ENCODE data around the gene UTP25.

UTP25 gene

DNA sequence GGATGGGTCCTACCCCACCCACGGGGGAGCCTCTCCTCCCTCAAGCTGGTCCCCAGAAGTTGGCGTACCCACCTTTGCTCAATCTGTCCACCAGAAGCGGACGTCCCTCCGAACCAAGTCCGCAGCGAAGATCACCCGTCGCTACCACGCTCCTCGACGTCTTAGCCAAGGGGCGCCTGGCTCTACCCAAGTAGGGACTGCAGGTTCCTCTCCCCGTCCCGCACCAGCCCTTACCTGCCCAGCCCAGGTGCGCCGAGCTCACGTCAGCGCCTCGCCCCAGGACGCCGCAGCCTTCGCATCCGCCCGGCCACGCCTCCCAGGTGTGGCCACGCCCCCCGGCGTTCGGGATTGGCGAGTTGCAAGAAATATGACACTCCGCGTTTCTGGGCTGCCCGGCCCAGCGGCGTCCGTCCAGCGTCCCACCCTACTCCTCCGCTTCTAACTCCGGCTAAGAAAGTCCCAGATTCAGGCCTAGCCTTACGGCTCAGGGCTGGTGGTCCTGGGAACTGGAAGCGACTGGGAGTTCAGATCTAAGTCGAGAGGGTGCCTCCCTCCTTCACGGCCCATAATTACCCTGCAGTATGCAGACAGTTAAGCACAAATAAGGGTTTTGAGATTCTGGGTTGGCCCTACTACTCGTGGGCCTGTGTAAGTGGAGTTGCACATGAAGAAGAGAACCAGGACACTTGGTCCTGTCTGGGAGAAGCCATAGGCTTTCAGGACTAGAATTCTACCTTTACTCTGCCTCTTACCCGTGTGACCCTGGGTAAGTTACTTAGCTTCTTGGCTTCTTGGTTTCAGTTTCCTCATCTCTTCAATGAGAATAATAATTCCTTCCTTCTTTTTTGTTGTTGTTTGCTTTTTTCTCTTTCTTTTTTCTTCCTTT, 21.7 kb upstream of the UTP25 start, which contains the start of gene IRF6:
Gene IRF6 (minus strand): TSS at position 268 of the 886 bp plus-strand sequence. CDS start 4,729 bp downstream, outside the sequence.
- DNase-seq = no peak

DNA sequence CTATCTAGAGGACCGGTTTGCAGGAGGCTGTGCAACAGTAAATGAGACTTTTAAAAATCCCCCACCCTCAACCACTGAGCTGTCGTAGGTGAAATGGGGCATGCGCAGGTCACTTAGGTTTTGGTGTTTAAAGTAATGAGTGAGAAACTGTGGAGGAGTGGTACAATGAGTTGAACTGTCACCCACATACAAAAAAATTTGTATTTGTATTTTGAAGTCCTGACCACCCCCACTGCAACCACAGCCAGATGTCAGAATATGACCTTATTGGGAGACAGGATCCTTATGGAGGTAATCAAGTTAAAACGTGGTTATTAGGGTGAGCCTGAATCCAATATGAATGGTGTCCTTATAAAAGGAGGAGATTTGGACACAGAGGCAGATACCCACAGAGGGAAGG, 20.3 kb upstream of the UTP25 start:
- no peak for DNase-seq

DNA sequence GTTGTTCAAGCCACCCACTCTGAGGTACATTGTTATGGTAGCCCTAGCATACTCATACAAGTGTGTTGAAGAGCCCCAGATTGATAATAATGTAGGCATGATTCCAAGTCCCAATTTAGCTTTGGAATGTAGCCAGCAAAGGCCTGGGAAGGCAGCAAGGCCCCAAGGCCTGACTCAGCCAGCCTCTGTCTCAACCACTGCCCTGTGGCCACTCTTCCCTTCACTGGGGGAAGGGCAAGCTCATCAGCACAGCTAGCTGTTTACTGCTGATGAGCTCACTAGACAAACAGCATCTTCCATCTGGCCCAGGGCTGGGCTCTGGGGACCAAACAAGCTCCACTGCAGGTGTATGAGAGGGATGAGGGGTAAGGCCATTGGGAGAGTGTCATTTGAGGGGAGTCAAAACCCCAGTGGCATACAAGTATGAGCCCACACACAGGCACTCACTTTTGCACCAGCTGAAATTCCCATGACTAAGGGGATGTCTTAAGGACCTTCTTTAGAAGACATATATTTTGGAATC, 19.7 kb upstream of the UTP25 start:
- DNase-seq = no peak

DNA sequence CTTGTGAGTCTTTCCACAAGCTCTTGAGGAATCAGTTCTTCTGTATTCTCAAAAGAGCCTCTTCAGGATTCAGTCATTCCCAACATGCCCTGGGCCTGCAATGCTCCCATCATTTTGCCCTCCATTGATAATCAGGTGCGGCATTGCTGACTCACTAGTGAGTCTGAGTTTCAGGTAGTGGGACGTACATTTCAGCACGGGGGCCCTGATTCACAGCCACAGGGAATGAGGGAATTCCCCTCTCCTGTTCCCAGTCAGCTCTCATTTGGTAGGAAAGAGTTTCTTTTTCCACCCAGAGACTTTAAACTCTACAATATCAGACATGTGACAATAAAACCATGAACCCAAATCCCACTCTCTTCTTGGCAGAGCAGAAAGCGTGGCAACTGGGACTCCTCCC, 18.2 kb upstream of the UTP25 start:
- no peak for DNase-seq

DNA sequence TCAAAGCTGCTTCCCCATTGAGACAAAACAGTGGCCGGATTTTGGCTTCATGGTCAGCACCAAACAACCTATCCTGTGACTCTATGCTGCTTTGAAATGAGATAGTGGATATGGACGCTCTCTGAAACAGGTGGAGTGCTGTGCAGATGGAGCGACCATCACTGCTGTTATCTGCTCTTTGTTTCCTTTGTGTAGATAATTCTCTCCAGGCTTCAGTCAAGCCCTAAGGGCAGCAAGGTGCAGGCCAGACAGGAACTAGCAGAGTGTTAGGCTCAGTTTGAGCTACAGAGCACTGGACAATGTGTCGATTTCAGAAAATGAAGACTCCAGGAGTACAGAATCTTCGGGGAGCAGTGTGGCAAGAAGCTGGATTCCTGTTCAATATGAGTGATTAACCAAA, 17.0 kb upstream of the UTP25 start:
- no peak for DNase-seq

DNA sequence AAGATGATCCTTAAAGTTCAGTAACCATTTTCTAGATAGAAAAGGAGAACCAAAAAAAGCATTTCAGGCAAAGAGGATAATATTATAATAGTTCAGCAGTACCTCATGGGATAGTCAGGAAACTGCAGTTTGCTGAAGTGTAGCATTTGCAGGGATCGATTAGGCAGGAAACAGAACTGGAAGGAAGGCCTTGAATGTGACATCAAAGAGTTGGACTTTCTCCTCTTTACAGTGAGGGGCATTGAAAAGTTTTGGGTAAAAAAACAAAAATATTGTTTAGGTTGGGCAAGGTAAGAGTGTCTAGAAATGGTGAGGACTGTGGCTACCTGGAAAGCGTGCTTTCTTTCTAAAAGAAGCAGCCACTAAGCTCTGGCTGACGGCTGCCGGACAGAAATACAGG, 13.9 kb upstream of the UTP25 start:
- no peak for DNase-seq

DNA sequence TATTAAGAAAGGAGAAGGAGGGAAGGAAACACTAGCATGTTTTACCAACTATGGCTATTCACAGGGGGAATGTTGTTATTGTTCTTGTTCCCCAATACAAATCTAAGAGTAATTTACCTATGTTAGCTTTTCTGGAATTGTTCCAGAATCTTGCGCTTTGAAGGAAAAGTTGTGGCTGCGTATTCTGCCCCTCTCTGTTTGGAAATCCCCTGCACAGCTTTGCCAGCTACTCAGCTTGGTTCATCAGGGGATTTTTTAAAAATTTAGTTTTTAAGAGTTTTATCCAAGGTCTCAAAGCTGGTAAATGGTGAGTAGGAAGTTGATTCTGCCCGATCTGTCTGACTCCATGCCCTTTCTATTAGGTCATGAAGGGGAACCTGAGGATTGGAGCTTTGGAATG, 12.3 kb upstream of the UTP25 start:
- no peak for DNase-seq

DNA sequence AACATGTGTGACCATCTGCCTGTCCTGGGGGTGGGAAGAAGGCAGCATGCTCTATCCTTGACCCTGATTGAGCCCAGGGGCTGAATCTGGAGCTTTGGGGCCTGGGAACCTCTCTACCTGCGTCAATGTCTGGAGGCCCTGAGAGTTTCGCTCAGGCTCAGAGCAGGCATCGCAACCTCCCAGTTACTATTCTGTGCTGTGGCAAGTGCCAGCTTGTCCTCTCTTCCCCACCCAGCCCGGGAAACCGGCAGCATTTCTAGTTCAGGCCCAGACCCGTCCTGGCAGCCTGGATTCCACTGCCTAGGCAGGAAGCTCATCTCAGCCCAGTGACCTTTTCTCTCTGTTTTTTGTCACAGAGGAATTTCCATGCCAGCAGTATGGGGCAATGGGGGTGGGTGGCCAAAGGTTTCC, 11.8 kb upstream of the UTP25 start:
- DNase-seq = no peak

DNA sequence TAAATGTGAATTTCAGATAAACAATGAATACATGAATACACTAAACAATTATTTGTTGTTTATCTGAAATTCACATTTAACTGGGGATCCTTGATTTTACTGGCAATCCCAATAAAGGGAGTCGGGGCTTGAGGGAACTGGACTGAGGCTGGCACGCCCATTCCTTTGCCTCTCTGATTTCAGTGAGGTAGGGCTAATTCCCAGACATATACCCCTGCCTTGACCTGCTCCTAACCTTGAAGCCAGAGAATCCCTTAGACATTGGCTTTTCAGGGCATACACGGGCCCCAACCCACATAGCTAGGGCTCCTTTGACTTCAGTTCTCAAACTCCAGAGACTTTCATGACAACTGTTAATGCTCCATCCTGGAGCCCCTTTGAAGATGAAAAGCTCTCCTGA, 10.8 kb upstream of the UTP25 start:
- no peak for DNase-seq

DNA sequence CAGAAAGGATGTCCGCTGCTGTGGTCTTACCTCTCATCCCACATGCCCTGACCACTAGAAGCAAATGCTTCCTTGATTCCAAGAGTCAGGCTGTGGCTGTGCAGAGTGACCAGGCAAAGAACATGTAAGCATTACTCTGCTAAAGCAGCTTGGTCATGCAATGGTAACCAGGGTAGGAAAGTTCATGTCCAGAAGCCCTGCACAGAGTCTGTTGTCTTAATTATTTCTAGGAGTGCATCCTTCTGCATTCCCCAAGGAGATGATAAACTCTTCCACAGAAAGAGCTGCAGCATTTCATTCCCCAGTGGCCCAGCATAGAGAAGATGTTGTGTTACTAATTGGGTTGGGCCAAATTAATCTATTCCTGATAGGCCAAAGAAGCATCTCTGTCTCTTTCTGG, 10.1 kb upstream of the UTP25 start:
- DNase-seq = no peak

DNA sequence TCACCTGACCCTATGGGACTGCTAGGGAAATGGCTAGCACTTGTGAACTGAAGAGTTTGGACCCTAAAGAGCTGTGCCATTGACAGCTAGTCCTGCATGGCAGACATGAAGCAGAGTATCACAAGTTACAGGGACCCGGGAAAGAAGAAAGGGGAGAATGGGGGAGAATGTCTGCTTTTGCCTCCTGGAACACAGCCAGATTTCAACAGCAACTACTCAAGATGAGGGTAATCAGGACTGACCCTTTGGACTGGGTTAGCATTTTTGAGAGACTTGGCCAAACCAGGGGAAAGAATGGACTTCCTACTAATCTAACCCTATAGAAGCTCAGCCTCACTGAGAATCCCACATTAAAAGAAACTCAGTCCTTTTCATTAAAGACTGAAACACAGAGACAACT, 8.7 kb upstream of the UTP25 start:
- no peak for DNase-seq

DNA sequence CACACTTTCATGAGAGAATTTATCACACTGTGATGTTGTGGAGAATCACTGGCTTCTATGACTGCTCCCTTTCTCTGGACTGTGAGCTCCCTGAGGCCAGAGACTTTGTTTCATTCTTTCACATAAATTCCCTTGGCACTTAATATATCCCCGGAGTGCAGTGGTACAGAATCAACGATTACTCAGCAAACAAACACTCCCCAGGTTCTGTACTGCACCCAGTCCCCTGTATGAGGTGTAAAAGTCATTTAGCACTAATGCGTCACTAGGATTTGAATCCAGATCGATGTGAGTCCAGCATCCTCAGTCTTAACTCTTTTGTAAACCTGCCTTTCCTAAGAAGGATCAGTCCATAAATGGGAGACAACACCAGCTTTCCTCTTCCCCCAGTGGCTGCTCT, 6.8 kb upstream of the UTP25 start:
- DNase-seq = no peak

DNA sequence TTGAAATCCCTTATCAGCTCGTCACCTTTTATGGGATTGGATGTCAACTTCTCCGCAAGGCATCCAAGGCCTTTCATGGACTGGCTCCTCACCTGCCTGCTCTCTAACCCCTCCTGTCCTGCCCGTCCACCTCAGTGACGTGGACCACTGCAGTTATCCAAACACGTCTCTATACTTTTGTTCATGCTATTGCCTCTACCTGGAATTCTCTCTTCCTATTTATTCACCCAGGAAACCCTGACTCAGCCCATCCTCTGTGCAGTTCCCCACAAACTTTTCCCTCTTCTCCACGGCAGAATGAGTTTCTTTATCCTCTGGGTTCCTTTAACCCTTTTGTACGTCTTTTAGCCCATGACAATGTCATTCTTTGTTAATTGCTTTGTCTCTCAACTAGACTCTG, 5.1 kb upstream of the UTP25 start:
- DNase-seq = no peak

DNA sequence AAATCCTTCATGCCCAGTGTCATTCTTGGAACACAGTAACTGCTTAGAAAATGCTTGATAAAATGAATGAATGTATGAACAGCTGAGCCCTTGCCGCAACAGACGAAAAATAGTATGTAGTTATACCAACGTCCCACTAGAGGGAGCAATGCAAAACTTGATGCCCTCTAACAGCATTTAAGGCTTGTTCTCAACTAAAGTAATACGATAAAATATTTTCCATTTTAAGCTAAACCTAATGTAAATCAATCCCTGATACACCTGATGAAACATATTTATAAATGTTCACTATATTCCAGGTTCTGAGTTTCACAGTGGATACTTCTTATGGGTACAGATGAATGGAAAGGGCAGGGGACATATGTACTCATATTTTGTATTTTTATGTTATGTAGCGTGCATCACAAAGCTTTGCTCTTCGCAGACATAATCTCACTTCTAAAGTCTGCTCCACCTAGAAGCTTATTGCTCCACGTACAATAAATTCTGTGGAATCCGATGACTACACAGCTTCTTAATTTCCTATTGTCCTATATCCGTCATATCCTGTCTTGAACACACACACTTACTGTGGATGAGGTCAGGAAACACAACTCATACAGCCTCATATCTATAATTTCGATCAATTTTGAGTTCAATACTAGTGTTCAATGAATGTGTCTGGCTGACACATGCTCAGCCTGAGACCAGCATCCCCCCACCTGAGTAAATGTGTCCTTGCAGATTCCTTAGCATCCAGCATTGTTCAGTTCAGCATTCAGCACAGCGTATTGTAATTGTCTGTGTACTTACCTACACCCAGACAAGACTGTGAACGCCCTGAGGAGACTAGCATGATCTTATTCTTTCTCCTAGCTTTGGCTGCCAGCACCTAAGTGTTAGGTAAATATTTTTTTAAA, 4.4 kb upstream of the UTP25 start:
- DNase-seq = peak; percentile 12

DNA sequence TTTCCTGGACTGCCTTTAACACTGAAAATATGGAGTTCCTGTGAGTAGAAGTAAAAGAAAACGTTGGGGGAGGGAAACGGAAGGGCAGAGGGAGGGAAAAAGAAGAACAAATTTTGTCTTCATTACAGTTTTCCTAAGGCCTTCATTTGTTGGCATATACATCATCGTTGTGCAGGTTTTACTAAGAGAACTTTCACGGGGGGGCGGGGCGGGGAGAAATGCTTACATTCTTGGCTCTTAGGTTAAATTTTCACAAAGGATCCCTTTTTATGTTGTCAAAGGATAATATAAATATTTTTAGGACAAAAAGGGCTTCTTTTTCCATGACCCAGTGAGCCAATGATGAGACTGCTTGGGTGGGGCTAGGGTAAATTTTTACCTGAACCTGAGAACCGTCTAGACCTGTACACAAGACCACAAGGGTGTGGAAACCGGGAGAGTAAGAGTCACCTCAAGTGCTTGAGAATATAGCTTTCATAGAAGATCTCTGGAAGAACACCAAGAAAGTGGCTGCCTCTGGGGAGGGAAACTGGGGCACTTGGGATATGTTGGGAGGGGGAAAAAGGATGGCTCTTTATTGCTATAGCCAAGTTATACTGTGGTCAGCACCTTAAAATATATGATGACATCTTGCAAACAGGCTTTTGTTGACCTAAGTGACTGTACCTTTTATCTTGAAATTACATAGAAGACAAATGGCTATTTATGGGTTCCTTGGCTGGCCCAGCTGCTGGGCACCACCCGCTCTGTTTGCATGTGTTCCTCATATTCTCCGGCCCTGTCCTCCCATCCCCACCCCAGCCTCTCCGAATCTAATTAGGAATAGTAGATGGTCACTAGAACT, 2.0 kb upstream of the UTP25 start:
- DNase-seq = no peak

DNA sequence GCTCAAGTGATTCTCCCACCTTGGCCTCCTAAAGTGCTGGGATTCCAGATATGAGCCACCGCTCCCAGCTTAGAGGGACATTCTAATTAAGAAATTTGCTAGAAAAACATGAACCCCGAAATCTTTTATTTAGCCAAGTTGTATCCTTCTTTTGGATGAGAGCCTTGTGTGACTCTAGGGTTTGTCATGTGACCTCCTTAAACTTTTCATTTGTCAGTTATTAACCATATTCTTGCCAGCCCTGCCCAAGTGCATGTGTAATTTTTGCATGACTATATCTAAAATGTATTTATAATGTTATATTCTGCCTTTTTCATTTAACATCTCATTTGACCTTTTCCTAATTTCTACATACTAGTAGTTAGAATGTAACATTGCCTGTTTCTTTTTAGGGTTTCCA, 1.9 kb downstream of the UTP25 start:
- no peak for DNase-seq

DNA sequence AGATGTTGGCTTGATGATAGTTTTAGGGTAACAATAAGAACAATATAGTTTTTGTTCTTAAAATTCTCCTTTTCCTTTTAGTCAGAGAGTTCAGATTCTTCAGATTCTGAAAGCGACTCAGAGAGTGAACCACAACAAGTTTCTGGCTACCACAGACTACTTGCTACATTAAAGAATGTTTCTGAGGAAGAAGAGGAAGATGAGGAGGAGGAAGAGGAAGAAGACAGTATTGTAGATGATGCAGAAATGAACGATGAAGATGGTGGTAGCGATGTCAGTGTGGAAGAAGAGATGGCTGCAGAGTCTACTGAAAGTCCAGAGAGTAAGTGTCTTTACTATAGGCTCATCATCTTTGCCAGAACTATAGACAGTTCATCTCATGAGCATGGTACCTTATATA, 3.0 kb downstream of the UTP25 start:
- DNase-seq = no peak

DNA sequence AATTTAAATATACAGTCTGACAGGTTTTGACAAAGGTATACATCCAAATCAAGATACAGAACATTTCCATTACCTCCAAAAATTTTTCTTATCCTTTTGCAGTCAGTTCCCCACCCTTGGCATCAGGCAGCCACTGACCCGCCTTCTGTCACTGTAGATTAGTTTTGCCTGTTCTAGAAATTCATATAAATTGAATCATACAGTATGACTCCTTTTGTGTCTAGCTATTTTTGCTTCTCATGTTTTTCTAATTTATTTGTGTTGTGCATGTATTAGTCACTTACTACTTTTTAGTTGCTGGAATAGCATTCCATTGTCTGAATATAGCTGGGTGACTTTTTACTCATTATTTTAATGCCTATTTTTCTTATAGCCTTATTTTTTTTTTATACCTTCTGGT, 3.8 kb downstream of the UTP25 start:
- DNase-seq = no peak

DNA sequence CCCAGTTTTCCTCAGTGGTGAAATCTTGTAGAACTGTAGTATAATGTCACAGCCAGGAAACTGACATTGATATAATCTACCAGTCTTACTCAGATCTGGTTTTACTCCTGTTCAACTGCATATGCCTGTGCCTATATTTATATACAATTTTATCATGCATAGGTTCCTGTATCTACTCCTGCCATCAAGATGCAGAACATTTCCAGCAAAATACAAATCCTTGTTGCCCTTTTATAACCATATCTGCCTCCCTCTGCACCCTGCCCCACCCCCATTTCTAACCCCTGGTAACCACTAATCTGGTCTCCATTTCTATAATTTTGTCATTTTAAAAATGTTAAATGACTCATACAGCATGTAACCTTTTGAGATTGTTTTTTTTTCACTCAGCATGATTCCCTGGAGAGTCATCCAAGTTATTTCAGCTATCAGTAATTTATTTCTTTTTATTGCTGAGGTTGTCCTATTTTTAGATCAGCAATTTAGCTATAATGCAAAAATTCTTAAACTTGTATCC, 8.1 kb downstream of the UTP25 start:
- no peak for DNase-seq

DNA sequence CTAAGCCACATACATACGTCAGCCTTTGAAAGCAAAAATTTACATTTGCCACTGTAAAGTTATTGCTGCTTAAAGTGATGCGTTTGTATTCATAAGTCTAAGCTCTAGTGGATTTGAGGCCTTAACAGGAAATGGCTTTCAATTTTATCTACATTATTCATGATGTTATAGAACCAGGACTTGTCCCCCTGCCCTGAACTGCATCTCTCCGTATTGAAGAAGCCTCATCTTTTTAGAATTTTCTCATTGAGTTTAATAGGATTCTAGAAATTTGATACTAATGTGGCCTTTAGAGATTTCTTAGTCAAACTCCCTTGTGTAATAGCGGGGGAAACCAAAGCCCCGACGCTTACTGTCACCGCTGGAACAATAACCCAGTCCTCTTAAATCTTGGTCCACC, 9.9 kb downstream of the UTP25 start:
- no peak for DNase-seq

DNA sequence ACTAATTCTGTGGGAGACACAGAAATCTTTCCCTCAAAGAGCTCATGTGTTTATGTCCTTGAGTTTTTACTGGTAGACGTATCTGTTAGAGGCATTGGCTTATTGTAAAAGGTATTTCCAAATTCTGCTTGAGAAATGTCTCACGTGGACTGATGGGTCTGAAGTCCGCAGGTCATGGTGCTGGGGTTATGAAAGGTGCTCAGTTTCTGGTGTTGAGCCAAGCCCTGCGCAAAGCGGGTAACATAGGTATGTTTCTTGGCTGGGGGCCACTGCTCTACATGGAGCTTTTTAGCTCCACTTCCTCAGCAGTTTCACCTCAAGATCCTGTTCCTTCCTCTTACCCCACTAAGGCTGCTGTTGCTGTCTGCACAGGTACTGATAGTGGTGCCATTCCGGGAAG, 10.8 kb downstream of the UTP25 start:
- no peak for DNase-seq

DNA sequence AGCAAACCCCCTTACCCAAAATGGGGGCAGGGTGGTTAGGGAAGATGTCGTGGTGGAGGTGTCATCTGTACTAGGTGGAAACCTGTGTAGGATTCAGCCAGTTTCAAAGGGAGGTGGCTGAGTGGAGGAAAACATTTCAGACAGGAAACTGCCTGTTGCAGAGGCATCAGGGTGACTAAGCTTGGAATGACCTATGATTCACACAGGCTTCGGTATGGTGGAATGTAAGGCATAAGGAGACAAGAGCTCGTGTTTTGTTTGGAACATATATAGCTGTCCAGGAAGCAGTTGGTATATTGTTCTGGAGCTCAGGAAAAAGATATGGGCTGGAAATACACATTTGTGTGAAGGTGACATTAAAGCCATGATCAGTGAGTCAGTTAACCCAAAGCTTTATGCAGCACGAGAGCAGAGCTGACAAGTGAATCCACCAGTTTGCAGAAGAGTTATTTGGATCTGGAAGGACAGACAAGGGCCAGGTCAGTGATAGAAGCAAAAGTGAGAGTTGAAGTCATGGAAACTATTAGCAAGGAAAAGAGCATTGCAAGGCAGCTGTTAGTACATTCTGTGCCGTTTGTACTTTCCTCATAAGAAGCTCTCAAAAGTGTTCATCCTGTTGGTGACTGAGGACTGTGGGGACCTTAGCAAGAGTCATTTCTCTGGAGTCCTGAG, 12.2 kb downstream of the UTP25 start:
- DNase-seq = no peak
